Muscle layer of colon (tissue), 2 donors: Measurements from ENCODE around the gene FFAR2.
"Not testable (repeated sequence)": the region's sequence is repeated elsewhere in the genome, so short reads cannot be mapped to it uniquely, and the experiment has no call there.

Source experiments
- H3K27ac ChIP-seq: one replicate; pipeline ENCODE4 v1.7.0; 2013; ENCODE audit warnings: low read depth, mild to moderate bottlenecking, low read length, moderate library complexity
- H3K27me3 ChIP-seq, 2 donors: one replicate each; pipeline ENCODE4 v1.7.0; 2013; ENCODE audit warnings: low read length in 2 of 2, mild to moderate bottlenecking in 2 of 2; ENCODE audit not compliant: insufficient read depth in 2 of 2, control insufficient read depth in 1 of 2
- H3K36me3 ChIP-seq: one replicate; pipeline ENCODE4 v1.7.0; 2013; ENCODE audit warnings: mild to moderate bottlenecking, low read length; ENCODE audit not compliant: insufficient read depth
- H3K4me1 ChIP-seq: one replicate; pipeline ENCODE4 v1.7.0; 2013; ENCODE audit warnings: mild to moderate bottlenecking, low read length; ENCODE audit not compliant: insufficient read depth
- H3K4me3 ChIP-seq, 2 donors: one replicate each; pipeline ENCODE4 v1.7.0; 2013; ENCODE audit warnings: low read length in 2 of 2, low read depth in 1 of 2, mild to moderate bottlenecking in 1 of 2, moderate library complexity in 1 of 2
- H3K9ac ChIP-seq: one replicate; pipeline ENCODE4 v1.7.0; 2013; ENCODE audit warnings: low read length
- H3K9me3 ChIP-seq: one replicate; pipeline ENCODE4 v1.7.0; 2013; ENCODE audit warnings: mild to moderate bottlenecking, low read length
- donor health status: abdominal sarcoma.
- donor health status: Adenocarcinoma of cecum.

Gene FFAR2

GRCh38 chr19:35409191-35409590 is 38.9 kb upstream of the FFAR2 start:
- Histone ChIP-seq H3K4me1 (no peaks in the 10 kb centered on the region), H3K9me3 (no peaks in the 10 kb centered on the region), H3K27me3 (no peaks in the 10 kb centered on the region), H3K4me3 (no peak overlapping the region), H3K27ac (no peak overlapping the region), H3K36me3 (no peaks in the 10 kb centered on the region), H3K9ac (no peak overlapping the region)

- Histone ChIP-seq H3K9me3 (no peaks in the 10 kb centered on the region), H3K4me1 (no peaks in the 10 kb centered on the region), H3K27ac (no peak overlapping the region), H3K27me3 (no peaks in the 10 kb centered on the region), H3K36me3 (no peaks in the 10 kb centered on the region), H3K9ac (no peak overlapping the region), H3K4me3 (no peak overlapping the region)
These were observed 37.6 kb upstream of the FFAR2 start for GRCh38 chr19:35410487-35410886.

- no peak overlapping the region for H3K9ac ChIP-seq
- H3K36me3 ChIP-seq = no peaks in the 10 kb centered on the region
- H3K4me1 ChIP-seq = no peaks in the 10 kb centered on the region
- no peak overlapping the region for H3K27ac ChIP-seq
- peaks cover 0 to 9% of the 10 kb centered on the region in 2 donors for H3K27me3 ChIP-seq
- no peaks in the 10 kb centered on the region for H3K9me3 ChIP-seq
- no peak overlapping the region for H3K4me3 ChIP-seq
These were observed 33.6 kb upstream of the FFAR2 start for GRCh38 chr19:35414442-35414841.

- no peaks in the 10 kb centered on the region for H3K4me1 ChIP-seq
- H3K4me3 ChIP-seq = no peak overlapping the region
- H3K36me3 ChIP-seq = no peaks in the 10 kb centered on the region
These were observed 31.7 kb upstream of the FFAR2 start for GRCh38 chr19:35416331-35416730.

GRCh38 chr19:35417278-35417677 is 30.8 kb upstream of the FFAR2 start:
- H3K9ac ChIP-seq = no peak overlapping the region
- no peaks in the 10 kb centered on the region for H3K4me1 ChIP-seq
- H3K27me3 ChIP-seq = peaks cover 0 to 9% of the 10 kb centered on the region in 2 donors
- H3K9me3 ChIP-seq = no peaks in the 10 kb centered on the region
- no peak overlapping the region for H3K27ac ChIP-seq
- no peak overlapping the region for H3K4me3 ChIP-seq
- H3K36me3 ChIP-seq = no peaks in the 10 kb centered on the region

More at GRCh38 chr19:35416331-35416730, 31.7 kb upstream of the FFAR2 start:
- Histone ChIP-seq H3K9me3 (no peaks in the 10 kb centered on the region), H3K27ac (no peak overlapping the region), H3K9ac (no peak overlapping the region), H3K27me3 (peaks cover 0 to 9% of the 10 kb centered on the region in 2 donors)

GRCh38 chr19:35417713-35418534 is 30.1 kb upstream of the FFAR2 start:
- Histone ChIP-seq H3K4me1 (no peaks in the 10 kb centered on the region), H3K4me3 (no peak overlapping the region), H3K36me3 (no peaks in the 10 kb centered on the region), H3K27me3 (peaks cover 0 to 9% of the 10 kb centered on the region in 2 donors), H3K27ac (no peak overlapping the region), H3K9ac (no peak overlapping the region), H3K9me3 (no peaks in the 10 kb centered on the region)

- no peak overlapping the region for H3K4me3 ChIP-seq
- H3K27ac ChIP-seq = no peak overlapping the region
- H3K9ac ChIP-seq = no peak overlapping the region
- no peaks in the 10 kb centered on the region for H3K4me1 ChIP-seq
- H3K36me3 ChIP-seq = no peaks in the 10 kb centered on the region
- H3K27me3 ChIP-seq = peaks cover 0 to 9% of the 10 kb centered on the region in 2 donors
- H3K9me3 ChIP-seq = no peaks in the 10 kb centered on the region
These were observed 29.0 kb upstream of the FFAR2 start for GRCh38 chr19:35419046-35419445.

GRCh38 chr19:35419805-35420204 is 28.3 kb upstream of the FFAR2 start:
- no peaks in the 10 kb centered on the region for H3K9me3 ChIP-seq
- no peak overlapping the region for H3K9ac ChIP-seq
- no peaks in the 10 kb centered on the region for H3K36me3 ChIP-seq
- H3K4me3 ChIP-seq = no peak overlapping the region
- no peak overlapping the region for H3K27ac ChIP-seq
- H3K4me1 ChIP-seq = no peaks in the 10 kb centered on the region
- H3K27me3 ChIP-seq = peaks cover 0 to 9% of the 10 kb centered on the region in 2 donors

- H3K4me1 ChIP-seq = no peaks in the 10 kb centered on the region
- H3K36me3 ChIP-seq = no peaks in the 10 kb centered on the region
- H3K4me3 ChIP-seq = no peak overlapping the region
- H3K27ac ChIP-seq = no peak overlapping the region
- no peaks in the 10 kb centered on the region for H3K9me3 ChIP-seq
- H3K27me3 ChIP-seq = peaks cover 0 to 9% of the 10 kb centered on the region in 2 donors
- H3K9ac ChIP-seq = no peak overlapping the region
These were observed 26.7 kb upstream of the FFAR2 start for GRCh38 chr19:35421362-35421761.

- not testable (repeated sequence) for H3K4me3 ChIP-seq, H3K27ac ChIP-seq, H3K4me1 ChIP-seq, H3K27me3 ChIP-seq, H3K9me3 ChIP-seq, H3K36me3 ChIP-seq, H3K9ac ChIP-seq
These were observed 24.7 kb upstream of the FFAR2 start for GRCh38 chr19:35423406-35423805.

GRCh38 chr19:35425682-35426081 is 22.4 kb upstream of the FFAR2 start:
- Histone ChIP-seq H3K36me3 (no peaks in the 10 kb centered on the region), H3K4me1 (no peaks in the 10 kb centered on the region), H3K27ac (no peak overlapping the region), H3K9me3 (no peaks in the 10 kb centered on the region), H3K4me3 (no peak overlapping the region), H3K9ac (no peak overlapping the region), H3K27me3 (no peaks in the 10 kb centered on the region)

GRCh38 chr19:35427187-35427586 is 20.9 kb upstream of the FFAR2 start:
- no peak overlapping the region for H3K4me3 ChIP-seq
- no peaks in the 10 kb centered on the region for H3K4me1 ChIP-seq
- no peaks in the 10 kb centered on the region for H3K36me3 ChIP-seq
- no peak overlapping the region for H3K27ac ChIP-seq
- H3K27me3 ChIP-seq = no peaks in the 10 kb centered on the region
- no peaks in the 10 kb centered on the region for H3K9me3 ChIP-seq
- no peak overlapping the region for H3K9ac ChIP-seq
